Heart right ventricle (tissue), 16 donors: ENCODE data around the gene DAZAP1. TPM values are rescaled to one million over a fixed set of nuclear protein-coding genes. Genes with fewer than 3 reads are reported as not detected.

Experiments
- ATAC-seq, 8 donors: fragments of 200-7000 bp; cut with Tn5 transposase; one replicate each; pipeline ENCODE4 v1.9.1; 2020; ENCODE audit warnings: mild to moderate bottlenecking in 8 of 8, moderate library complexity in 8 of 8, moderate number of reproducible peaks in 1 of 8
- DNase-seq, 2 donors: peaks; one replicate each; pipeline ENCODE4 v3.0.0-alpha.2; 2020
- H3K27ac ChIP-seq, 10 donors: fragments of 200-600 bp; sonication (generic) in 2 of 10; one replicate each; pipeline versions ENCODE4 v1.5.0 to v1.8.0; 2020 to 2022; ENCODE audit warnings: mild to moderate bottlenecking in 3 of 10
- H3K27me3 ChIP-seq, 7 donors: fragments of 200-600 bp; one replicate each; pipeline ENCODE4 v1.8.0; 2021 to 2022; ENCODE audit warnings: mild to moderate bottlenecking in 2 of 7
- H3K36me3 ChIP-seq, 9 donors: fragments of 200-600 bp; sonication (generic) in 1 of 9; one replicate each; pipeline versions ENCODE4 v1.5.0 to v1.8.0; 2020 to 2022; ENCODE audit warnings: mild to moderate bottlenecking in 2 of 9
- H3K4me1 ChIP-seq, 9 donors: fragments of 200-600 bp; sonication (generic) in 1 of 9; one replicate each; pipeline versions ENCODE4 v1.5.0 to v1.8.0; 2020 to 2022; ENCODE audit warnings: mild to moderate bottlenecking in 4 of 9
- H3K4me3 ChIP-seq, 10 donors: fragments of 200-600 bp; sonication (generic) in 2 of 10; one replicate each; pipeline versions ENCODE4 v1.5.0 to v1.8.0; 2020 to 2022; ENCODE audit warnings: mild to moderate bottlenecking in 7 of 10, moderate library complexity in 2 of 10
- H3K9me3 ChIP-seq, 11 donors: fragments of 200-600 bp in 10 of 11; sonication (generic) in 2 of 11; one replicate each; pipeline versions ENCODE4 v1.5.0 to v1.8.0; 2013 to 2022; ENCODE audit warnings: mild to moderate bottlenecking in 2 of 11, control low read depth in 1 of 11, moderate library complexity in 1 of 11
- CTCF ChIP-seq, 9 donors: fragments of 200-600 bp; sonication (generic) in 2 of 9; IDR thresholded peaks; one replicate each; pipeline versions ENCODE4 v1.5.0 to v1.8.0; 2021 to 2022; ENCODE audit warnings: antibody characterized with exemption in 9 of 9, mild to moderate bottlenecking in 5 of 9, moderate library complexity in 1 of 9
- WGBS, 2 donors: extraction: QIAGEN DNeasy Blood & Tissue Kit; methylation state at CpG; one replicate each; pipeline ENCODE4 v1.1.7; 2013; ENCODE audit warnings: inconsistent platforms in 1 of 2; 5-methylcytosine and 5-hydroxymethylcytosine counted together
- intact Hi-C, 10 donors: fragments of 100-400 bp; cut with DNase I; formaldehyde crosslinking; loops; one replicate each; pipeline versions ENCODE4 v1.11.1 to v1.14.2; 2022
- polyA plus RNA-seq, 2 donors: library from polyadenylated mRNA; stranded (reverse); fragments of 200-250 nt; gene quantifications; one replicate each; pipeline ENCODE4 v1.2.3, GENCODE V29; 2013
- total RNA-seq, 10 donors: library from RNA; stranded (reverse); fragmentation: NEBNext Ultra II Directional in 3 of 10; extraction: Animal tissue kit (Norgen Biotek cat#: 25700) in 3 of 10; gene quantifications; one replicate each; pipeline versions ENCODE4 v1.2.1 to v1.2.4, GENCODE V29; 2021 to 2023
- donor health status: Arrhythmogenic right ventricular cardiomyopathy.
- donor health status: ischemic (EF 13 %, LVEDD 7.1; RV severe dilation, severe dysfunction).
- donor health status: healthy with polysubstance abuse.
- donor health status: DM: no; HTN: yes; CAD: no.
- donor health status: DM: no; HTN: no; CAD: no.
- donor health status: ischemic (EF 25% LVEDD 6.9; RV normal size, moderate dysfunction).
- donor health status: ischemic (EF 25% LVEDD 5.7; RV mildly dilated, moderate dysfunction).
- donor health status: healthy.
- donor health status: DM: yes; HTN: yes; CAD: no.
- donor health status: Ischemic cardiomyopathy.
- donor health status: ischemic (EF 35%, LVEDD 5.7; RV mildly dilated, moderate dysfunction).
- donor health status: nonischemic (EF 11% LVEDD 7.7; RV severe dilation, severe dysfunction).
- donor health status: DM: yes; HTN: yes; CAD: no.
- donor health status: PGD.
- donor health status: ischemic (EF 29% LVEDD 5.4; RV normal size, mild dysfunction).
- donor health status: nonischemic (EF 23%, LVEDD 6.1; RV moderate dilation, normal function).

The DAZAP1 gene
- total and polyA plus RNA-seq, 12 donors, result 56.7 to 111 (median 79.5) TPM

GRCh38 chr19:1460033-1460995 is 52.9 kb downstream of the DAZAP1 start:
- intact Hi-C loops, result loop anchor here in 2 of 10 donors (10.0 kb wide), 1 partner anchor 54 kb away; the partner anchor contains the start of gene ADAMTSL5 (in 2 of the 2)
- ATAC-seq (no peak), DNase-seq (no peak)
- H3K27ac ChIP-seq, result no peak overlapping the region
- H3K36me3 ChIP-seq, result peaks cover 0 to 18% (median 0%) of the 10 kb centered on the region in 9 donors
- WGBS, 2 donors, result 93 to 94% methylated on average over 36 of the region's 36 CpGs
- no peaks in the 10 kb centered on the region for H3K9me3 ChIP-seq
- peaks cover 19 to 54% (median 33%) of the 10 kb centered on the region in 7 donors for H3K27me3 ChIP-seq
- H3K4me3 ChIP-seq, result no peak overlapping the region
- no peak for TF ChIP-seq CTCF (IDR thresholded peaks at IDR 0.05)
- peaks cover 0 to 24% (median 18%) of the 10 kb centered on the region in 9 donors for H3K4me1 ChIP-seq

GRCh38 chr19:1461862-1462261 is 54.5 kb downstream of the DAZAP1 start:
- Histone ChIP-seq H3K27me3 (peaks cover 11 to 54% (median 33%) of the 10 kb centered on the region in 7 donors), H3K9me3 (no peaks in the 10 kb centered on the region), H3K4me1 (peaks cover 5 to 24% (median 20%) of the 10 kb centered on the region in 9 donors), H3K27ac (no peak overlapping the region), H3K36me3 (peaks cover 0 to 18% (median 0%) of the 10 kb centered on the region in 9 donors), H3K4me3 (no peak overlapping the region)
- ATAC-seq (no peak), DNase-seq (peak in 1 of 2 donors; percentile 11)
- intact Hi-C loops, result loop anchor here in 2 of 10 donors (10.0 kb wide), 1 partner anchor 53 kb away; the partner anchor contains the start of gene ADAMTSL5 (in 2 of the 2)
- TF ChIP-seq CTCF (IDR thresholded peaks at IDR 0.05), result no peak
- WGBS, 2 donors, result 95% methylated on average over 24 of the region's 24 CpGs

- ATAC-seq (peak; percentile 12 to 66 (median 42)), DNase-seq (peak in 1 of 2 donors; percentile 56)
- intact Hi-C loops, result loop anchor here in 2 of 10 donors (10.0 kb wide), 1 partner anchor 49 kb away; the partner anchor contains the start of gene ADAMTSL5 (in 2 of the 2)
- Histone ChIP-seq H3K27me3 (peaks cover 30 to 63% (median 46%) of the 10 kb centered on the region in 7 donors), H3K4me1 (peaks cover 27 to 49% (median 45%) of the 10 kb centered on the region in 9 donors), H3K4me3 (peak overlapping the region in 3 of 10 donors; percentile 11 to 35 (median 17)), H3K27ac (no peak overlapping the region), H3K36me3 (peaks cover 0 to 10% (median 0%) of the 10 kb centered on the region in 9 donors), H3K9me3 (no peaks in the 10 kb centered on the region)
- peak; percentile 17 to 62 (median 57) for TF ChIP-seq CTCF (IDR thresholded peaks at IDR 0.05)
- 39 to 45% methylated on average over 80 to 83 of the region's 83 CpGs for WGBS, 2 donors
Observed at GRCh38 chr19:1465191-1466016, 58.0 kb downstream of the DAZAP1 start.
